DMS79 (cell line): Measurements from ENCODE around the gene ABCA10.
"Not testable (repeated sequence)": the region's sequence is repeated elsewhere in the genome, so short reads cannot be mapped to it uniquely, and the experiment has no call there.

ENCODE experiments used
- DNase-seq: peaks from one replicate; lab custom pipeline; 2025; lab: John Stamatoyannopoulos, UW

ABCA10 gene

DNA sequence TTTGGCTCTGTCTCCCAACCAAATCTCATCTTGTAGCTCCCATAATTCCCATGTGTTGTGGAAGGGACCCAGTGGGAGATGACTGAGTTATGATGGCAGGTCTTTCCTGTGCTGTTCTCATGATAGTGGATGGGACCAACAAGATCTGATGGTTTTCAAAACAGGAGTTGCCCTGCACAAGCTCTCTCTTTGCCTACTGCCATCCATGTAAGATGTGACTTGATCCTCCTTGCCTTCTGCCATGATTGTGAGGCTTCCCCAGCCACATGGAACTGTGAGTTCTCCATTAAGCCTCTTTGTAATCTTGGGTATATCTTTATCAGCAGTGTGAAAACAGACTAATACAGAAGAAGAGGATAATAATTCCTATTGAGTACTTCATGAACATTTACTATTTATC is 60.0 kb downstream of the ABCA10 start:
- not testable (repeated sequence) for DNase-seq

DNA sequence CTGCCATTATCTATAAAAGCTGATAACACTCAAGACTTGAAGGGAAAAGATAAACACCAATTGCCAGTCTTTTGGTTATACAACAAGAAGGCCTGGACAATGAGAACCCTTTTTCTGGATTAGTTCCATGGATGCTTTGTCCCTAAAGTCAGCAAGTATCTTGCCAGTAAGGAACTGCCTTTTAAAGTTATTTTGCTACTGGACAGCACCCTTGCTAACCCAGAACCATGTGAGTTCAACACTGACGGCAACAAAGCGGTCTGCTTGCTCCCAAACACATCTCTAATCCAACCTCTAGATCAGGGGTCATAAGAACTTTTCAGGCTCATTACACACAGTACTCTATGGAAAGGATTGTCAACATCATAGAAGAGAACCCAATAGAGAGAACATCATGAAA is 61.7 kb downstream of the ABCA10 start:
- no peak for DNase-seq

DNA sequence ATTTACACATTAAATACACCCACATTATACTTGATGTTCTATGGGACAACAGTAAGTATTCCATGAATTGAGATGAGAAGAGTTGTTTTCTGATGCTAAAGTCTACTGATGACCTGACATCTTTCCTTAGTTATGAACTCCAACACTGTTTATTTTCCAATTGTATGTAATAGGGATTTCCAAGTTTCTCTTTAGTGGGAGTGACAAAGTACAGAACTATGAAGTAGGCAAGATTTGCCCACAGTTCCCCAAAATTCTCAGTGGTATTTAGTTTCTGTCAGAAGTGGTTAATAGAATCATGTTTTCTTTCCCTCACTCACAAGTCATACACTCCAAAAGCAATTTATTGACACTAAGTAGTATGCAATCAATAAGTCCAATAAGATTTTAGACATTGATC is 64.4 kb downstream of the ABCA10 start:
- no peak for DNase-seq

DNA sequence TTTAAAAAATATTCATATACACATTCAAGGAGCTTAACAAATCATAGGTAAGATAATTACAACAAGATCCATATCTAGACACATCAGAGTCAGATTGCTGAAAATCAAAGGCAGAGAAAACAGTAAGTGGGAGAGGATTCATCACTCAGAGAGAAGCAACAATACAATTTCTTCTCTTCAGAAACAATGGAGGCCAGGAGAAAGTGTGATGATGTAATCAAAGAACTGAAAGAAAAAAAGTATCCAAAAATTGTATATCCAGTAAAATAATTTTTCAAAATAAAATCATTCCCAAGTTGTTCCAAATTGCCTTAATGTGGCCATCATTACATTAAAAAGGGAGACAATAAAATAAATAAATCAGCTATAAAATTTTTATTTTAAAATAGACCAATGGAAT is 69.2 kb downstream of the ABCA10 start:
- DNase-seq = no peak

DNA sequence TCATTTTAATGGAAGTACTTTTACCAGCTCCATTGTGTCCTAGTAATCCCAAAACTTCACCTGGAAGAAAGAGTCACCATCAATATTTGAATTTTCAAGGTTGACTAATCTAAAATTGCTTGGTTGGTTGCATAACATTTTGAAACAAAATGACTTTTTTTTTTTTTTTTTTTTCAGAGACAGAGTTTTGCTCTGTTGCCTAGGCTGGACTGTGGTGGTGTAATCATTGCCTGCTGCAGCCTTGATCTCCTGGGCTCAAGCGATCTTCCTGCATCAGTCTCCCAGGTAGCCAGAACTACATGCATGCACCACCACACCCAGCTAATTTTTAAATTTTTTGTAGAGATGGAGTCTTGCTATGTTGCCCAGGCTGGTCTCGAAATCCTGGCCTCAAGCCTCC is 74.4 kb downstream of the ABCA10 start:
- DNase-seq = no peak

DNA sequence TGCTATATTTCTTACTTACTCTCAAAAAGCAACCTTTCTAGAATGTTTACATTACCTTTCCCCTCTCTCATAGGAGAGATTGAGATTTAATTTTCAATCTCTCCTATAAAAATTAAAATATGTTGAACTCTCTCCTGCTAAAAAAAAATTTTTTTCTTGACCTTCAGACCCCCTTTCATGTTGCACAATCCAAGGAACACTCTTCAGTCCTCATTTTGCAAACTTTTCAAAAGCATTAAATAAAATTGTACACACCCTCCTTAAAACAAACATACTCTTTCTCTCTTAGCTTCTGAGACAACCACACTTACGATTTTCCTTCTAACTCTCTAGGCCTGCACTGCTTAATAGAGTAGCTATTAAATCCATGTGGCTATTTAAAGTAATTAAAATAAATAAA is 78.3 kb downstream of the ABCA10 start:
- DNase-seq = no peak

DNA sequence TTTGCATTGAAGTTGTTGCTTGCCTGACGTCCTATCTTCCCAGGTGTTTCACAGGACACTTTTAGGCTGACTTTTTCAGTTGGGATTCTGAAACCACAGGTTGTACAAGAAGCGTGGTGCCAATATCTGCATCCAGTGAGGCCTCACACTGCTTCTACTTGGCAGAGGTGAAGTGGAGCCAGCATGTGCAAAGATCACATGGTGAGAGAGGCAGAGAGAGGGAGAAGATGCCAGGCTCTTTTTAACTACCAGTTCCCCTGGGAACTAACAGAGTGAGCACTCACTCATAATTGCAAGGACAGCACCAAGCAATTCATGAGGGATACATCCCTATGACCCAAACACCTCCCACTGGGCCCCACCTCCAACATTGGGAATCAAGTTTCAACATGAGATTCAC is 81.2 kb downstream of the ABCA10 start:
- DNase-seq = no peak

DNA sequence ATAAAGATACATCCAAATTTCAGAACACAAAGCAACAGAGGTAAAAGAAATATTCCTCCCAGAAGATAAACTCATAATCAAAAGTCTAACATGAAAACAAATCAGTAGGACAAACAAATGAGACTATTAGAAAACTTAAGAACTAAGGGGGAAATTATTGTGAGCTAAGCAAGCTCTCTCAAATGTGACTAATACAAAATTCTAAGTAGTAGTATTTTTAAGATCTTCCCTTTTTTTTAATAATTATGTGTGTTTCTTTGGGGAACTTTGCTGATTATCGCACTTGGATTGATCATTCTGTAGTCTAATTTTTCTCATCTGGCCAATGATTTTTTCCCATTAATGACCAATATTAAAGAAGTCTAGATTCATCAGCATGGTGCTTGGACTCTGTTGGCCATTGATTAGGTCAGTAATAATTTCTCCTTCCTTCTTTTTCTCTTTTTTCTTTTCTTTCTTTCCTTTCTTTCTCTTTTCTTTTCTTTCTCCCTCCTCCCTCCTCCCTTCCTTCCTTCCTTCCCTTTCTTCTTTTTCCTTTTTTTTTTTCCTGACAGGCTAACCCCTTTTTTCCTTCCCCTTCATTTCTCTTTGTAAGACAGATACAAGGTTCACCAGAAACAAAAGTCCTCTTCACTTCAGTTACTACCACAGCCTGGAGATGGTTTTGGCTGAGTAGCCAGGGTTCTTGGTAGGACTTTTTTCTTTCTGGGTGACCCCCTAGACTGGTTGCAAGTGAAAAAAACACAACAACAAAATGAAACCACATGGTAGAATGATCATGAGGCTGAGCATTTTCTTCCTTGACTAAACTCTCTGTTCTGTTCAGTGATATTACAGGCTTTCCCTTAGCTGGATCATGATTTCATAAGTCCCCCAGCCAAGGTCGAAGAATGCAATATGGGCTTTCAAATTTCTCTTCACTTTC is 84.0 kb downstream of the ABCA10 start:
- DNase-seq = no peak

DNA sequence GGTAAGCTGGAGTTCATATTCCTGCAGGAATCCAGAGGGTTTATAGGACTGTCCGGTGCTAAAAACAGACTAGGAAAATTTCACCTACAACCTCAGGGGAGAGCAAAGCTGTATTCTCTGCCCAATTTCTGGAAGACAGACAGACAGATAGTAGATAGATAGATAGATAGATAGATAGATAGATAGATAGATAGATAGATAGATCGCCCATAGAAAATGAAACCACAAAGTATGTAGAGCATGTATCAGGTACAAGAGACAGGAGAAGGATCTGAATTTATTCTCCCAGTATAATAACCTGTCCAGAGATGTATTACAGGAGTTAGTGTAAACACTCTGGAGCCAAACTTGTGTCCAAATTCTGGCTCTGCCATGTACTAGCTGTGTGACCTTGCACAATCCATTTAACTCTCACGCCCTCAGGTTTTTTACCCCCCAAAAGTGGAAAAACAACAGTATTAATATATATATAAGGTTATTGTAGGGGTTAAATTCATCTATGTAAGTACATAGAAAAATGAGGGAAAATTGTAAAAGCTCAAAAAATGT is 84.9 kb downstream of the ABCA10 start:
- no peak for DNase-seq

DNA sequence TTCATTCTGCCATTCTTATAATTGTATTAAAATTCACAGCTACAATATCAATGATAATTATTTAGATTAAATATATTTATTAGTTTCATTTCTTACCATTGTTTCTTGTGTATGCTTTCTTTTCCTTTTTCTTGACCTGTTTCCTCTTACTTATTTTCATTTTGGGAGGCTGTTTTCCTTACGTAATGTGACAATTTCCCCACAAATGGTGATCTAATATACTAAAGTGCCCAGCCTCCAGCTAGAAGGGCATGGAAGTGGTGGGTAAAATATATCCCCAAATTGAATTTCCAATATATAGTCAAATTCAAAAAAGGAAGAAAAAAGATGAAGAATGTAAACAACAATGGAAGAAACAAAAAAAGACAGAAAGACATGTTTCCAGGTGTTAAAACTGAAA is 85.5 kb downstream of the ABCA10 start:
- no peak for DNase-seq

DNA sequence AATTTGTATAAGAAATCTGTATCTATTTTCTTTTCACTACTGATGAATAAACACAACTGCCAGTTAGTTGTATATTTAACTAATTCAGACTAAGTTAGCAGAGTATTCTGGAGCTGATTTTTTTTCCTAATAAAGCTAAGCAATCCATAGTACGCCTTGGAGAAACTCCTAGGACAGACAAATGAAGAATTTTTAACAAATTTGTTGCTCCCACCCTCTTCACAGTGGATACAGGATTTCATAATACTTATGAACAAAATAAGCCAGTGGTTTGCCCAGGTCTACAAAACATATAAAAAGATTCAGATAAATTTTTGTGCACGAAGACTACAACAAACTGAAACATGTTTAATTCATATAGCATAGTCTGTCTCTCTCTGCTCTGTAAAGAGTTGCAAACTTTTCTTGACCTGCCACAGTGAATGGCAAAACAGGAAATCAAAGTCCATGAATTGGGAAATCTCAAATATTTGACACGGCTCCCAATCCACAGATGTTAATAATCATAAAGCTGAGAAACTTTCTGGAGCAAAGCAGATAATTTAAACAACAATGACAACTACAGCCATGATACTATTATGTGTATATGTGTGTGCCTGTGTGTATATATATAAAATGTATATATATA is 86.3 kb downstream of the ABCA10 start:
- DNase-seq = no peak

DNA sequence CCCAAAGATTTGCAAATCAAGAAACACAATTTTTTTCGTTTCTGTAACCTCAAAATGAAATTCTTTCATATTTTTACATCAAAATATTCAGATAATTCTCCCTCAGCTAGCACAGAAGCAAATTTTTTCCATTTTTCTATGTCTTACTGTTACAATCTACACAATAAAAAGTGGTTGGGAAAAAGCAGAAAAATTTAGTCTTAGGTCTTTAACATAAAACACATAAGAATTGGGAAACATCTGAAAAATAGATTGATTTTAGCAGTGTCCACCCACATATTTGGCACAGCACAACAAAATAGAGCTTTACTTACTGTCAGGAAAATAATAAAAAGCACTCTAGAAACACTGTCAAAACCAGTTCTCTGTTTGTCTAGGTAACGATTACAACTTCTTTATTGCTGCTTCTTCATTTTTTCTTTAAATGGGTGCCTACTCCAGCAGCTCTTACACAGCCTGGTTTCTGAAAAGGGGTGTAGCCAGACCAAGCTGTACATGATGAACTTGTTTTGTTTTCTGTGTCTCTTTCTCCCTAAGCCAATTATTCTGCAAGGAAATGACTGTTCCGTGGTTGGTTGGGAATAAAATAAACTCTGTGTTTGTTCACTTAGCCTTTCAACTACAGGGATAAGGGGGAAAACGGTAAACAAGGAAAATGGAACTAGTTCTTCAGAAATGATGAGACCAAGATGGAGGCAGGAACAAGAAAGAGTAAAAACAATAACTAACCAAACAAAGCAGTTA is 87.0 kb downstream of the ABCA10 start, which contains the start of gene ABCA6:
TSS of gene ABCA6 (minus strand) at position 465 of the 744 bp plus-strand sequence. CDS start 1,192 bp downstream, outside the sequence.
- DNase-seq = no peak

DNA sequence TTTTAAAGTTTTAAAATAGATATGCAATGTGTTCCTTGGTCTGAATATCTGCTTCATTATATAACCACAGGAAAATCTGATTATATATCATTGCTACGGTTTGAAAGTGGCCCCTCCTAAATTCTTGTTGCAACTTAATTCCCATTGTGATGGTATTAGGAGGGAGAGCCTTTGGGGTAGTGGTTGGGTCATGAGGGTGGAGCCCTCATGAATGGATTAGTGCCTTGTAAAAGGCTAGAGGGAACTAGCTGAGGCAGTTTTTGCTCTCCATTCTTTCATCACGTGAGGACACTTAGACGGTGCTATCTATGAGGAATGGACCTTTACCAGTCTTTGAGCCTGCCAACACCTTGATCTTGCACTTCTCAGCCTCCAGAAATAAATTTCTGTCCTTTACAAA is 94.5 kb downstream of the ABCA10 start:
- DNase-seq = no peak

DNA sequence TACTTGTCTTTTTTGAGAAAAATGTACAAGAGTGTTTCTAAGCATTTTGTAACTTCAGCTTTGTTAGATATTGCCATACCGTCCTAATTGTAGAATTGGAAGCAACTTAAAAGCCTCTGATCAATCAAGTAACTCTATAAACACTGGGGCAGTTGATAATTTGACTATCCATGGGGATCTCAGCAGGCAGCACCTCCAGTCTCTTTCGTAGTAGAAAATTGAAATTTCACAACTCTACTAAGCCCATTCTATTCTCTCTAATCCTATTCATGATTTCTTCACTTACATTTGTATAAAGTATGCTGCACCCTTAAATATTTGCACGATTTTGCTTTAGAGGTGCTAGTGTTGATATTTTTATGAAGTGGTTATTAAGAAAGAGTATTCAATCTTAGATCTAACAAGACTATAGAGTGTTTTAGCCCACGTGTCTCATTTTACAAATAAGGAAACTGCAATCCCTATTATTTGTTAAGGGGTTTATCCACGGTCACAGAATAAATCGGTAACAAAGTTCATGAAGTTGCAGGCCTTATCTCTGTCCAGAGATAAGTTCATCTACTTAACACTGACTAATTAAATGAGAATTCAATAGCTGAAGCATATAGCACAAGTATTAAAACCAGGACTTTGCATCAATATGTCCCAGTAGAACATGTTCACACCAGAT is 97.9 kb downstream of the ABCA10 start:
- no peak for DNase-seq

DNA sequence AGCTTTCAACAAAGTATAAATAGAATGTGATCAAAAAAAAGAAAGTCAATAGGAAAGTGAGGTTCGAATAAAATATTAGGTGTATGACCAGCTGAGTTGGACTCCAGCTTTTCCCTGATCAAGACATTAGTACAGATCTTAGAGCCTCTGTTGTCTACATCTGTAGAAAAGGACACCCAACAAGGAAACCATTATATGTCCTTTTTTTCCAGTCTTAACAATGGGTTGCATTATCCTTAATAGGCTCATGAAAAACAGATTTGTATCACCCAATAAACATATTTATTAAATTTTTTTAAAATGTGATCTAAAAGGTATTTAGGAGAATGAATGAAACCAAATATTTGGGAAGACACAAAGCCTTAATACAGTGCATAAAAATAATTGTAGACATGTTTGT is 105.0 kb downstream of the ABCA10 start:
- DNase-seq = no peak

DNA sequence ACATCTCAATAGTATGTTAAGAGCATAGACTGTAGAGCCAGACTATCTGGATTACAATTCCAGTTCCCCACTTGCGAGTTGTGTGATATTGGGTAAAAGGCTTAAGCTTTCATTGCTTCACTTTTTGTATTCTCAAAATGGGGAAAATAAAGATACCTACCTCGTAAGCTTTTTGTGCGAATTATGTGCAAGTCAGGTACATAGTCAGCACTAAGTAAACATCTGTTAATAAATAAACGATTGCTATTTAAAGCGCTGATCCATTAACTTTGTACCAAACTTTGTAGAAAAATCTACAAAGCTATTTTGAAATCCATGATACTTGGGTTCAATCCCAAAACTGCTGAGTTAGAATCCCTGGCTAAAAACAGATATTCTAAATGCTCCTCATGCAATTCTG is 106.6 kb downstream of the ABCA10 start:
- DNase-seq = no peak

DNA sequence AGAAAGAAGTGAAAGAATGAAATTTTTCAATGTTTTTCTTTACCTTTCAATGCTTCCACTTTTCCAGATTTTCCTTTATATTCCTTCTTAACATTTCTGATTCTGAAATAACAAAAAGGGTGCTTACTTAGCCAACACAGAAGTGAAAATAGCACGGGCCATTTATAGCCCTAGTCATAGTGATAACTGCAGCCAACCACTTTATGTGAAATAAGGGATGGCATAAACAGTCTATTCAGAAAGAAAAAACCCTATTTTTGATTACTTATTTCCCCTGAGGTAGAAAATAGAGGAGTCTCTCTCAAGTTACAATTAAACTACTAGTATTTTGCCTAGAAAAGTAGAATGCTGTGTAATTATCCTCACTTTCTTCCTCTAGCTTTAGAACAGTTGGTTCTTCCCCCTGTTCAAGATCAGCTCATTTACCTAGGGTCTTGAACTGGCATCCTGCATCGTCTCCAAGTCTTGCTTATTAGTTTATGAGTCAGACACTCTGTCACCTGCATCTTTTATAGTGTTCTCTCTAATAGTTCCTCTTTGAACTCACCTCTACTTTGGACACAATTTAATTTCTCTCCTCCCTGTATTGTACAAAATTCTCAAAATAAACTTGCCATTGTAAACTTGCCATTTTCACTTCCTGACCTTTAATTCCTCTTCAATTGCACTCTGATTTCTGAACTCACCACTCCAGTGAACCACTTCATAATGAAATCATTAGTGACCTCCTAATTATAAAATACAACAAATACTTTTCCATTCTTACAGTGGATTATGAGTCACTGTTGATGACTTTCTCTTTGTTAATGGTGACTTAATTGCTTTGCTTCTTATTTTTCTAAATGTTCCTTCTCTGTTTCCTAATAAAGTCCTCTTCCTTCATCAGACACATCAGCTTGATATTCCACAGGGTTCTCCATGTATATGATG is 110.5 kb downstream of the ABCA10 start:
- no peak for DNase-seq

DNA sequence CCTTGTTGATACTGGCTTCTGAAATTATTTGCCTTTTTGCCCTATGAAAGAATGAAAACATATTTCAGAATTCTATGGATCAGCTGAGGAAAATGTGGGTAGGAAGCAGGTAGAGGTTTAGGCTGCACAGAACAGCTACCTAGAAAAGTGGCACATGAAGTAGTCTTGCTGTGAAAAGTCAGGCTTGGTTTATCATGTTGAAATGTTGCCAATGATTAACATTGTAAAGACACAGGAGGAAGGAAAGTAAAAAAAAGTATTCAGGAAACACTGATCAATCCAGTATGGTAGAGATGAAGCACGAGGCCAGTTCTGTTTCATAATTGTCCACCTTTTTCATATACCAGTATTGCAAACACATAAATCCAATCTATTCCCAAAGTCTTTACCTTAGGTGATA is 116.8 kb downstream of the ABCA10 start:
- DNase-seq = no peak

DNA sequence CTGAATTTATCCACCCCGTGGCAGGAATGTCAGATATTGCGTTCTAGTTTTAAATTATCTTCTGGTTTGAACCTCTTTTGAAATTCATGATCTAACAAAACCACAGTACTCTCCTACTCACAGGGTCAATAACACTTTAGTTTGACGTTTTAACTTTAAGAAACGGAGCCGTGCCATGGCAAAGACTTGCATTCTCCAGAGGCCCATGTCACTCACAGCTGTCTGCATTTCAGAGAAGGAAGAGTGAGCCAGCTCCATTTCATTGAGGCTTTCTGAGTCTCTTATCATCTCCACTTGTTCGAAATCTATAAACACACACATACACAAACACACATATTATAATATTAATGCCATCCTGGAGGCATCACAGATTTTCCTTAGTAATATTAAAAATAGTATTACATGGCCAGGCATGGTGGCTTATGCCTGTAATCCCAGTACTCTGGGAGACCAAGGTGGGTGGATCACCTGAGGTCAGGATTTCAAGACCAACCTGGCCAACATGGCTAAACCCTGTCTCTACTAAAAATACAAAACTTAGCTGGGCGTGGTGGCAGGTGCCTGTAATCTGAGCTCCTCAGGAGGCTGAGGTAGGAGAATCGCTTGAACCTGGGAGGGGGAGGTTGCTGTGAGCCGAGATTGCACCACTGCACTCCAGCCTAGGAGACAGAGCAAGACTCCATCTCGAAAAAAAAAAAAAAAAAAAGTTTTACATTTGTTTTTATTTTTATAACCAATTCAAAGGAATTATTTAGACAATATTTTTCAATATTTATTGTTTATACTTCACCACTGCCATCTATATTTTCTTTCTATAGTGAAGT is 122.5 kb downstream of the ABCA10 start:
- DNase-seq = no peak
